ENCODE data around the gene FGF1. TPM values are rescaled to one million over a fixed set of nuclear protein-coding genes. Genes with fewer than 3 reads are reported as not detected.

Gene FGF1
- total and polyA plus RNA-seq, 2 of the 4 experiments (the other 2 are of a cell fraction) = 7.6 to 7.7 TPM

DNA sequence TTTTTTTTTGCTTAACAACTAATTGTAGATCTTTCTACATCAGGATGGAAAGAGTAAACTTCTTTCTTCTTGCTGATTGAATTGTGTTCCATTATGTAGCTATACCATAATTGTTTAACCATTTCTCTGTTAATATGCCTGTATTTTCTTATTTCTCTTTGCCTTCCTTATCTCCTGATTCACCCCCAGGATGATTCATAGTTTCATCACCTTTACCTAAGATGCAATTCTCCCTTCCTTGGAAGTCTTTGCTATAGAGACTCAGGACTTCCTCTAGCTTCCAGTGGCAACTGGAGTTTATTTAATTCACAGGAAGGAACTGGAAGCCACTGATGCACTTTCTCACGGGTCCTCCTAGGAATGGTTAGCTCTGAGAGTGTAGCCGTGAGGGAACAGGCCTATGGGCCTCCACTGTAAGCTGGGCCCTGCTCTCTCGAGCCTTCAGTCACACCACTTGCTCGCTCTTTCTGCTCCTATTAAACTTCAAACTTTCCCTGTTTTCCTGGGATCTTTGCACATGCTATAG is 83.1 kb downstream of the FGF1 start:
- POLR2A ChIA-PET (ENCODE audit: unreplicated experiment) = no interaction called here
- Histone ChIP-seq H3K4me3 (ENCODE audit: insufficient read depth, low read depth, low read length) (no peak overlapping the region), H2AK9ac (replicated peaks; ENCODE audit: low read depth, low read length, poor library complexity) (no peak overlapping the region), H2BK15ac (ENCODE audit: low read depth, low read length) (no peak overlapping the region), H3K79me1 (ENCODE audit: low read depth in 1 of 2, low read length in 2 of 2) (peaks cover 0 to 31% of the 10 kb centered on the region in 2 experiments; a peak in 2 of 4 replicates), H3K23ac (ENCODE audit: low read depth, low read length) (peak overlapping the region; percentile 11; the same call in 1 of the 2 replicates), H4K91ac (ENCODE audit: insufficient read depth, low read depth, low read length) (no peak overlapping the region), H3K4me1 (ENCODE audit: control insufficient read depth, insufficient read depth, low read length) (peaks cover 21% of the 10 kb centered on the region), H3K36me3 (ENCODE audit: control insufficient read depth, insufficient read depth, low read length) (no peaks in the 10 kb centered on the region), H3K9me3 (ENCODE audit: control insufficient read depth, insufficient read depth, low read length) (no peaks in the 10 kb centered on the region), H3K14ac (replicated peaks; ENCODE audit: low read depth, low read length) (peak overlapping the region; percentile 5; the same call in 1 of the 2 replicates), H2AK5ac (ENCODE audit: low read depth, low read length) (peak overlapping the region; percentile 54; the same call in 1 of the 2 replicates), H3K9ac (ENCODE audit: low read depth, low read length) (no peak overlapping the region), H3K27me3 (ENCODE audit: control insufficient read depth, insufficient read depth, low read length) (no peaks in the 10 kb centered on the region), H3K18ac (ENCODE audit: low read depth, low read length) (0 out of 2 replicates have a peak overlapping the region, but pooled peaks have one; percentile 2), H4K20me1 (ENCODE audit: insufficient read depth, low read length) (no peaks in the 10 kb centered on the region), H3K4me2 (ENCODE audit: low read depth, low read length) (no peak overlapping the region), H2BK120ac (ENCODE audit: low read depth, low read length) (peak overlapping the region; percentile 32), H2BK5ac (ENCODE audit: low read depth, low read length, poor library complexity, severe bottlenecking) (no peak overlapping the region), H3K9me1 (ENCODE audit: insufficient read depth, low read length) (peaks cover 19% of the 10 kb centered on the region), H3K4ac (ENCODE audit: low read depth, low read length) (peak overlapping the region; percentile 37; the same call in 1 of the 2 replicates), H4K8ac (ENCODE audit: low read depth in 2 of 2, low read length in 2 of 2) (peak overlapping the region in 1 of 2 experiments; percentile 17; a peak in 1 of 4 replicates), H3K56ac (ENCODE audit: extremely low read depth, insufficient read depth, low read length) (no peak overlapping the region), H2BK20ac (ENCODE audit: low read depth, low read length) (peak overlapping the region; percentile 27; the same call in 1 of the 2 replicates), H3K27ac (ENCODE audit: insufficient read depth, low read length) (no peak overlapping the region), H4K5ac (ENCODE audit: low read depth, low read length) (no peak overlapping the region), H2AFZ (replicated peaks; ENCODE audit: low read length, poor library complexity) (peak overlapping the region; percentile 50)
- WGBS, 2 experiments (ENCODE audit: extremely low coverage in 2 of 2, insufficient read length in 1 of 2) = 60% methylated on average over 2 of the region's 4 CpGs; no CpG with 5 or more reads in 1 of the 2 experiments
- dilution Hi-C loops (cut with HindIII; ENCODE audit: low sequenced_read_pairs, unreplicated experiment) (no loop called here), in situ Hi-C loops (cut with MboI; ENCODE audit: low sequenced_read_pairs) (loop anchor here (10.0 kb wide), 1 partner anchor 272 kb away; no protein-coding TSS in a partner anchor), intact Hi-C loops (cut with micrococcal nuclease) (no loop called here)
- CTCF ChIA-PET = interaction anchor here (0.7 to 1.7 kb wide), 2 partner anchors 57 to 96 kb away, joined by 5 read pairs; no protein-coding TSS in a partner anchor
- peak; percentile 21; the same call in 1 of the 2 replicates for TF ChIP-seq CEBPB (IDR thresholded peaks at IDR 0.05; ENCODE audit: low read depth, low read length)
- TF ChIP-seq, protein P1, sequence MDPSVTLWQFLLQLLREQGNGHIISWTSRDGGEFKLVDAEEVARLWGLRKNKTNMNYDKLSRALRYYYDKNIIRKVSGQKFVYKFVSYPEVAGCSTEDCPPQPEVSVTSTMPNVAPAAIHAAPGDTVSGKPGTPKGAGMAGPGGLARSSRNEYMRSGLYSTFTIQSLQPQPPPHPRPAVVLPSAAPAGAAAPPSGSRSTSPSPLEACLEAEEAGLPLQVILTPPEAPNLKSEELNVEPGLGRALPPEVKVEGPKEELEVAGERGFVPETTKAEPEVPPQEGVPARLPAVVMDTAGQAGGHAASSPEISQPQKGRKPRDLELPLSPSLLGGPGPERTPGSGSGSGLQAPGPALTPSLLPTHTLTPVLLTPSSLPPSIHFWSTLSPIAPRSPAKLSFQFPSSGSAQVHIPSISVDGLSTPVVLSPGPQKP (IDR thresholded peaks at IDR 0.05; ENCODE audit: borderline replicate concordance, low read depth, low read length) = no peak
- ATAC-seq (ENCODE audit: low read depth) (no peak), DNase-seq (peak; percentile 43)
- BruUV-seq (replicated peaks) = no TSS peak
